Measurements from ENCODE around the gene LDLRAD4. TPM values are rescaled to one million over a fixed set of nuclear protein-coding genes. Genes with fewer than 3 reads are reported as not detected.

Gene LDLRAD4
- total RNA-seq, 1 experiment from 2014 or later, result 15.5 TPM

GRCh38 chr18:13374468-13375301, 156.1 kb downstream of the LDLRAD4 start:
- DNase-seq (ENCODE audit: low read depth, low spot score), result no peak
- in situ Hi-C loops (cut with HindIII; ENCODE audit: low pct_unique_long_range_greater_than_20kb, low sequenced_read_pairs), result no loop called here

GRCh38 chr18:13375302-13376255, 157.0 kb downstream of the LDLRAD4 start:
- in situ Hi-C loops (cut with HindIII; ENCODE audit: low pct_unique_long_range_greater_than_20kb, low sequenced_read_pairs), result no loop called here
- no peak for DNase-seq (ENCODE audit: low read depth, low spot score)

- DNase-seq (ENCODE audit: low read depth, low spot score), result no peak
Measured at GRCh38 chr18:13376298-13376840, 157.8 kb downstream of the LDLRAD4 start.

GRCh38 chr18:13376841-13377351, 158.3 kb downstream of the LDLRAD4 start:
- DNase-seq (ENCODE audit: low read depth, low spot score), result no peak
- in situ Hi-C loops (cut with HindIII; ENCODE audit: low pct_unique_long_range_greater_than_20kb, low sequenced_read_pairs), result no loop called here

More at GRCh38 chr18:13376298-13376840, 157.8 kb downstream of the LDLRAD4 start:
- in situ Hi-C loops (cut with HindIII; ENCODE audit: low pct_unique_long_range_greater_than_20kb, low sequenced_read_pairs), result no loop called here

- DNase-seq (ENCODE audit: low read depth, low spot score), result no peak
- in situ Hi-C loops (cut with HindIII; ENCODE audit: low pct_unique_long_range_greater_than_20kb, low sequenced_read_pairs), result no loop called here
Measured at GRCh38 chr18:13377496-13377895, 158.9 kb downstream of the LDLRAD4 start.

- in situ Hi-C loops (cut with HindIII; ENCODE audit: low pct_unique_long_range_greater_than_20kb, low sequenced_read_pairs), result no loop called here
Measured at GRCh38 chr18:13378150-13378549, 159.6 kb downstream of the LDLRAD4 start.

GRCh38 chr18:13379062-13379865, 160.7 kb downstream of the LDLRAD4 start:
- in situ Hi-C loops (cut with HindIII; ENCODE audit: low pct_unique_long_range_greater_than_20kb, low sequenced_read_pairs), result no loop called here
- no peak for DNase-seq (ENCODE audit: low read depth, low spot score)

More at GRCh38 chr18:13378150-13378549, 159.6 kb downstream of the LDLRAD4 start:
- DNase-seq (ENCODE audit: low read depth, low spot score), result no peak

- DNase-seq (ENCODE audit: low read depth, low spot score), result no peak
- in situ Hi-C loops (cut with HindIII; ENCODE audit: low pct_unique_long_range_greater_than_20kb, low sequenced_read_pairs), result no loop called here
Measured at GRCh38 chr18:13379930-13380690, 161.6 kb downstream of the LDLRAD4 start.

GRCh38 chr18:13380691-13381070, 162.1 kb downstream of the LDLRAD4 start:
- in situ Hi-C loops (cut with HindIII; ENCODE audit: low pct_unique_long_range_greater_than_20kb, low sequenced_read_pairs), result no loop called here
- DNase-seq (ENCODE audit: low read depth, low spot score), result no peak

- no peak for DNase-seq (ENCODE audit: low read depth, low spot score)
- in situ Hi-C loops (cut with HindIII; ENCODE audit: low pct_unique_long_range_greater_than_20kb, low sequenced_read_pairs), result no loop called here
Measured at GRCh38 chr18:13381331-13381730, 162.8 kb downstream of the LDLRAD4 start.

- no peak for DNase-seq (ENCODE audit: low read depth, low spot score)
- in situ Hi-C loops (cut with HindIII; ENCODE audit: low pct_unique_long_range_greater_than_20kb, low sequenced_read_pairs), result no loop called here
Measured at GRCh38 chr18:13381944-13382365, 163.4 kb downstream of the LDLRAD4 start.

- in situ Hi-C loops (cut with HindIII; ENCODE audit: low pct_unique_long_range_greater_than_20kb, low sequenced_read_pairs), result no loop called here
- no peak for DNase-seq (ENCODE audit: low read depth, low spot score)
Measured at GRCh38 chr18:13382366-13382953, 163.9 kb downstream of the LDLRAD4 start.

- DNase-seq (ENCODE audit: low read depth, low spot score), result no peak
- in situ Hi-C loops (cut with HindIII; ENCODE audit: low pct_unique_long_range_greater_than_20kb, low sequenced_read_pairs), result no loop called here
Measured at GRCh38 chr18:13382954-13383827, 164.6 kb downstream of the LDLRAD4 start.

- no peak for DNase-seq (ENCODE audit: low read depth, low spot score)
- in situ Hi-C loops (cut with HindIII; ENCODE audit: low pct_unique_long_range_greater_than_20kb, low sequenced_read_pairs), result no loop called here
Measured at GRCh38 chr18:13386891-13387801, 168.6 kb downstream of the LDLRAD4 start.

Data from SK-MEL-5 (cell line).